ENCODE data around the gene SUSD6.

- TF ChIP-seq EZH2 (IDR thresholded peaks at IDR 0.05) (no peak), POLR2AphosphoS5 (IDR thresholded peaks at IDR 0.05; ENCODE audit: borderline replicate concordance, low read depth, low read length) (no peak)
Measured at GRCh38 chr14:69630360-69630759, 19.0 kb downstream of the SUSD6 start.
